NCI-H146 treated with DMSO at 0.1 percent for 48 hours (cell line): Measurements from ENCODE around the gene COL25A1.
"Not testable (repeated sequence)": the region's sequence is repeated elsewhere in the genome, so short reads cannot be mapped to it uniquely, and the experiment has no call there.

Experiments used
- DNase-seq: peaks from one replicate; lab custom pipeline; 2025; ENCODE audit not compliant: unreplicated experiment; lab: John Stamatoyannopoulos, UW

COL25A1 gene

GRCh38 chr4:109020861-109021260 lies 281.6 kb downstream of the COL25A1 start:
- DNase-seq: no peak

- DNase-seq: no peak
These were observed 286.3 kb downstream of the COL25A1 start for GRCh38 chr4:109016200-109016599.

DNA sequence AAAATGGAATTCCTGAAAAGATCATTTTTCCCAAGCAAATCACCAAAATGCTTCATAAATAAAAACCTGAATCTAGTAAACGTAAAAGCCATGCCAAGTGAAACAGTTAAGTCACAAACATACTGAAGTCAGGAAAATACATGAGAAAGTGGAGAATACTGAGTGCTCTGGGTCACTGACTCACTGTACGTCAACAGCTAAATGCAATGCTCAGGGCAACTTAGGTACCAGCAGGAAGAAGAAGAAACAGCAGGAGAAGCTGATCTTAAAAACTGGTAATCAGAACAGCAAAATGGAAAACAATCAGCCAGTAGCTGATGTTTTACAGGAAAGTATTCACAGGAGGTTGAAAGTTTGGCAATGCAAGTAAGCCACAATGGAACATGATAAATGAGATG lies 287.0 kb downstream of the COL25A1 start:
- DNase-seq: no peak

- no peak for DNase-seq
These were observed 287.7 kb downstream of the COL25A1 start for GRCh38 chr4:109014593-109015412.

DNA sequence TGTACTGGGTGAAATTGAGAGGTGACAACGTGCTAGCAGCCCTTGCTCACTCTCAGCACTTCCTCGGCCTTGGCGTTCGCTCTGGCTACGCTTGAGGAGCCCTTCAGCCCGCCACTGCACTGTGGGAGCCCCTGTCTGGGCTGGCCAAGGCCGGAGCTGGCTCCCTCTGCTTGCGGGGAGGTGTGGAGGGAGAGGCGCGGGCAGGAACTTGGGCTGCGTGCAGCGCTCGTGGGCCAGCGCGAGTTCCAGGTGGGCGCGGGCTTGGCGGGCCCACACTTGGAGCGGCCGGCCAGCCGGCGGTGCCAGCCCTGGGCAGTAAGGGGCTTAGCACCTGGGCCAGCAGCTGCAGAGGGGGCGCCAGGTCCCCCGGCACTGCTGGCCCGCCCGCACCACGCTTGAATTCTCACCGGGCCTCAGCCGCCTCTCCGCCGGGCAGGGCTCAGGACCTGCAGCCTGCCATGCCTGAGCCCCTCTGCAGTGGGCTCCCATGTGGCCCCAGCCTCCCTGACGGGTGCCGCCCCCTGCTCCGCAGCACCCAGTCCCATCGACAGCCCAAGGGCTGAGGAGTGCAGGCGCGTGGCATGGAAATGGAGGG lies 290.1 kb downstream of the COL25A1 start:
- DNase-seq: no peak

DNA sequence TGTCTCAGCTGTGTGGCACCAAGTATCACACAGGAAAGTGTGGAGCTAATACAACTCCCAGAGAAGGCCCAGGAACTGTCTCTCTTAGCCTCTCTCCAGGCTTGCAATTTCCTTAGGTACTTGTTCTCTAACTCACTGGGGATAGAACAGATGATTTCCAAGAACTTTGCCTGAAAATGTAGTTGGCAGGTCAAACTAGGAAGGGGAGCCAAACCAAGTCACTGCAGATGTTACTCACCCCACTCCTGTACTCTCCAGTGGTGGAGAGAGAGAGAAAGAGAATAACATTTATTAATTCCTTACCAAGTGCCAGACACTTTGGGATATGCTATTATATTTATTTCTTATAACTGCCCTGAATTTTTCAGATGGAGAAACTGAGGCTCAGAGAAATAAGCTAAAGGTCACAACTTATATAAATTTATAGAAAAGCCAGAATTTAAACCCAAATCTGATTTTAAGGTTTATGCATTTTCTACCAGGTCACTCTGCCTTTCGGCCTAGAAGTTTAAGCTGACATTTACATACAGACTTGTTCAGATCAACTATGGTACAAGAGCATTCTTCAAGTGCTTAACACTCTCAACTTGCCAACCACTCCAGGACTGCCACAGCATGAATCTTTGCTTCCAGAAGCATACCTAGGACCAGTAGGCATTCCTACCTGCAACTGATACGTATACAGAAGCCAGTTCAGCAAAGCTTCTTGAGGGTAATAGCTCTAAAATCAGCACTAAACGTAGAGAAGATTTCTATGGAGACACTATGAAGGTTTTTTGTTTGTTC lies 291.0 kb downstream of the COL25A1 start:
- DNase-seq: no peak

- DNase-seq: no peak
These were observed 291.9 kb downstream of the COL25A1 start for GRCh38 chr4:109010521-109010920.

- no peak for DNase-seq
These were observed 292.5 kb downstream of the COL25A1 start for GRCh38 chr4:109009909-109010308.

DNA sequence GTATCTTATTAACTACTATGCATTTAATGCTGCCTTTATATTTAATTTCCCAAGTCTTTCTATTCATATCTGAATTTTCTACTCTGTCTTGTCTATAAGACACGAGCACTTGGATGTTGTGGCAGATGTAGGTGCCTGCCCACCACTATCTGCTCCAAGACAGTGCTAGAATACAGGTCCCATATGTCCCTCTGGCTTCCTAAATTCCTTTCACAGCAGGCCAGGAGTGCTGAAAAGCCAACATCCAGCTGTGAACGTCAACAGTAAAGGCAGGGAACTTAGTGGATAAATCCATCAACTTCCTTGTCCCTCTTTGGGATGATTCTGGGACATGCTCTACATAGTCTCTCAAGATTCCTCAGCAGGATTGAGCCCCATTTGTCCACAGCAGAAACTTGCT lies 294.5 kb downstream of the COL25A1 start:
- DNase-seq: no peak

GRCh38 chr4:109005523-109005922 lies 296.9 kb downstream of the COL25A1 start:
- DNase-seq: no peak

DNA sequence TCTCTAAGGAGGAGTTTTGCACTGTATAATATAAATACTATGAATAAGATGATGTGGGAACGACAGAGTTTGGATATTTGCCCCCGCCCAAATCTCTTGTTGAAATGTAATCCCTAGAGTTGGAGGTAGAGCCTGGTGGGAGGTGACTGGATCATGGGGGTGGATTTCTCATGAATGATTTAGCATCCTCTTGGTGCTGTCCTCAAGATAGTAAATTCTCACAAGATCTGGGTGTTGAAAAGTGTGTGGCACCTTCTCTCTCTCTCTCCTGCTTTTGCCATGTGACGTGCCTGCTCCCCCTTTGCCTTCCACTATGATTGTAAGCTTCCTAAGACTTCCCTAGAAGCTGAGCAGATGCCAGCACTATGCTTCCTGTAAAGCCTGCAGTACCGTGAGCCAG lies 298.0 kb downstream of the COL25A1 start:
- DNase-seq: no peak

DNA sequence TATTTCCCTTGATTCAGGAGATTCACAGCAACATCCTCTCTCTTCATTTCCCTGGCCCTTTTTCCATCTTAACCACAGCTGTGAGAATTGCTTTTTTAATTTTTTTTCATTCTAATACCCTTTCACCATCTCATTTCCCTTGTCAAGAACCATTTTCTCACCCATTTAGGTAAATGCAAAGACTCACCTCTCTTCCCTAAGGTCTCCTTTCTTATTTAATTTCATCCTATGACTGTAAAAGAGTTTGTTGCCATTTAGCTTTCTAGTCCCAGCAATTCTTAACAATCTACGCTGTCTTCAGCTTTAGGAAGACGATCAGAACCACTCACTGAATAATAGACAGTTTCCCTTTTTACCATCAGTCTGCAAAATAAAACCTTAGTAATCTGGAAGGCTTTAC lies 298.5 kb downstream of the COL25A1 start:
- DNase-seq: no peak

GRCh38 chr4:108991551-108992328 lies 310.7 kb downstream of the COL25A1 start:
- DNase-seq: no peak

GRCh38 chr4:108988464-108989195 lies 313.8 kb downstream of the COL25A1 start:
- DNase-seq: no peak

DNA sequence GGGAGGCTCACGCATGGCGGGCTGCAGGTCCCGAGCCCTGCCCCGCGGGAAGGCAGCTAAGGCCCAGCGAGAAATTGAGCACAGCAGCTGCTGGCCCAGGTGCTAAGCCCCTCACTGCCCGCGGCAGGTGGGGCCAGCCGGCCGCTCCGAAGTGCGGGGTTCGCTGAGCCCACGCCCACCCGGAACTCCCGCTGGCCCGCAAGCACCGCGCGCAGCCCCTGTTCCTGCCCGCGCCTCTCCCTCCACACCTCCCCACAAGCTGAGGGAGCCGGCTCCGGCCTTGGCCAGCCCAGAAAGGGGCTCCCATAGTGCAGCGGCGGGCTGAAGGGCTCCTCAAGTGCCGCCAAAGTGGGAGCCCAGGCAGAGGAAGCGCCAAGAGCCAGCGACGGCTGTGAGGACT lies 318.0 kb downstream of the COL25A1 start:
- DNase-seq: not testable (repeated sequence)

- DNase-seq: no peak
These were observed 319.9 kb downstream of the COL25A1 start for GRCh38 chr4:108982402-108983185.

- no peak for DNase-seq
These were observed 321.8 kb downstream of the COL25A1 start for GRCh38 chr4:108980455-108981239.

DNA sequence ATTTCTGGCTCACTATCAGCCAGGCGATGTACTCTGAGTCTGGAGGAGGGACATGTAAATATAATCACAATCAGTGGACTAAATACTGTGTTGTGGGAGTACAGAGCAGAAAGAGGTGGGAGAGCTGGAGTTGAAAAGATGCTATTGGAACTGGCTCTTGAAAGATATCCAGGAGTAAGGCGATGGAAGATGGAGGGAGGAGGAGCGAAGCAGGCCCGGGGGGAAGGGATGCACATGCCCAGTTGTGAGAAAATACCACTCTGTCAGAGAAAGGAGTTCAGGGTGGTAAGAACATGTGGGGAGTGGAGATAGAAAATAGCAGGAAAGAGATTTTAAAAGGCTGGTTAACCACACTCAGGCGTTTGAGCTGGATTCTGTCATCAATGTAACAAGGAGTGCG lies 322.7 kb downstream of the COL25A1 start:
- DNase-seq: no peak

DNA sequence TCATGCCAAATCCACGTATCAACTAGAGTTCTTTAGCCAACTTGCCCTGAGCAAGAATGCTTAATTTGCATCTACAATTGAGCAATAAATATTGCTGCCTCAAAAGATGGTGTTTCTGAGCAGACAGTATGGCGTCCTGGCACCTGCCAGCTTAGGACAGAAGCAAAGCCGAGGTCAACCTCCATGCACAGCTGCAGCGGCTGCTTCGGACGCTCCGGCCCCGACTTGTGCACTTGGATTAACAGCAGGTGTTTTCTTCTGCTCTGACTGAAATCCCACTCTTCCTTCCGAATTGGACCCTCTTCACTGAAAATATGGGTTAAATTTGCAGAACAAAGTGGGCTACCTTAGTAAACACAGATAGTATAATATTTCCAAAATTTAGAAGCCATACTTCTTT lies 324.4 kb downstream of the COL25A1 start:
- DNase-seq: no peak
